Mesothelial cell of epicardium (in vitro differentiated cells): ENCODE results near the gene PLA2G4B. TPM values are rescaled to one million over a fixed set of nuclear protein-coding genes. Genes with fewer than 3 reads are reported as not detected.

ENCODE experiments used
- DNase-seq, 2 experiments: peaks; one replicate each; pipeline ENCODE4 v3.0.0; 2021; ENCODE audit warnings: low spot score in 2 of 2; ENCODE audit not compliant: unreplicated experiment in 2 of 2
- H3K27ac Mint-ChIP-seq: 2 replicates; pipeline ENCODE4 v1.8.0; 2021; ENCODE audit warnings: mixed read lengths
- H3K27me3 Mint-ChIP-seq: 2 replicates; pipeline ENCODE4 v1.8.0; 2021; ENCODE audit warnings: low read depth, mixed read lengths
- H3K36me3 Mint-ChIP-seq: 2 replicates; pipeline ENCODE4 v1.8.0; 2021; ENCODE audit warnings: mixed read lengths
- H3K4me1 Mint-ChIP-seq: 2 replicates; pipeline ENCODE4 v1.8.0; 2021; ENCODE audit warnings: mixed read lengths
- H3K4me3 Mint-ChIP-seq: 2 replicates; pipeline ENCODE4 v1.8.0; 2021; ENCODE audit warnings: mild to moderate bottlenecking, moderate library complexity, mixed read lengths
- H3K9me3 Mint-ChIP-seq: 2 replicates; pipeline ENCODE4 v1.8.0; 2021; ENCODE audit warnings: mixed read lengths
- CTCF ChIP-seq: fragments of 200-600 bp; sonication (generic); IDR thresholded peaks from one replicate; pipeline ENCODE4 v1.5.0; 2021; ENCODE audit warnings: antibody characterized with exemption; ENCODE audit not compliant: unreplicated experiment
- total RNA-seq: library from RNA; stranded (reverse); gene quantifications from 3 replicates; pipeline ENCODE4 v1.2.1, GENCODE V29; 2021

The PLA2G4B gene
- total RNA-seq, 1 donor from 2014 or later: 11.2 TPM

GRCh38 chr15:41810651-41811431, 27.8 kb upstream of the PLA2G4B start:
- no peak for DNase-seq
- Mint-ChIP-seq H3K4me1 (peaks cover 13% of the 10 kb centered on the region), H3K36me3 (peaks cover 3% of the 10 kb centered on the region), H3K9me3 (no peaks in the 10 kb centered on the region), H3K4me3 (no peak overlapping the region), H3K27ac (no peak overlapping the region), H3K27me3 (no peaks in the 10 kb centered on the region)
- no peak for TF ChIP-seq CTCF

- H3K4me1 Mint-ChIP-seq: peaks cover 5% of the 10 kb centered on the region
- TF ChIP-seq CTCF: peak; percentile 75
- H3K27me3 Mint-ChIP-seq: no peaks in the 10 kb centered on the region
- no peak overlapping the region for H3K4me3 Mint-ChIP-seq
- no peaks in the 10 kb centered on the region for H3K9me3 Mint-ChIP-seq
- H3K27ac Mint-ChIP-seq: no peak overlapping the region
- peak; percentile 78 to 87 for DNase-seq
- peaks cover 6% of the 10 kb centered on the region for H3K36me3 Mint-ChIP-seq
These were observed 27.0 kb upstream of the PLA2G4B start for GRCh38 chr15:41811432-41812195.

- DNase-seq: no peak
- Mint-ChIP-seq H3K27ac (no peak overlapping the region), H3K27me3 (no peaks in the 10 kb centered on the region), H3K4me1 (no peaks in the 10 kb centered on the region), H3K4me3 (no peak overlapping the region), H3K9me3 (no peaks in the 10 kb centered on the region), H3K36me3 (peaks cover 12% of the 10 kb centered on the region)
- TF ChIP-seq CTCF: no peak
These were observed 25.7 kb upstream of the PLA2G4B start for GRCh38 chr15:41812820-41813375.

- TF ChIP-seq CTCF: no peak
- Mint-ChIP-seq H3K4me3 (no peak overlapping the region), H3K27me3 (no peaks in the 10 kb centered on the region), H3K4me1 (no peaks in the 10 kb centered on the region), H3K9me3 (no peaks in the 10 kb centered on the region), H3K27ac (no peak overlapping the region), H3K36me3 (peaks cover 16% of the 10 kb centered on the region)
- DNase-seq: no peak
These were observed 25.2 kb upstream of the PLA2G4B start for GRCh38 chr15:41813426-41813825.

- no peaks in the 10 kb centered on the region for H3K4me1 Mint-ChIP-seq
- no peaks in the 10 kb centered on the region for H3K27me3 Mint-ChIP-seq
- no peak for TF ChIP-seq CTCF
- H3K27ac Mint-ChIP-seq: no peak overlapping the region
- peaks cover 20% of the 10 kb centered on the region for H3K36me3 Mint-ChIP-seq
- H3K4me3 Mint-ChIP-seq: no peak overlapping the region
- no peaks in the 10 kb centered on the region for H3K9me3 Mint-ChIP-seq
- no peak for DNase-seq
These were observed 24.1 kb upstream of the PLA2G4B start for GRCh38 chr15:41814534-41814933.
